DMS 273 treated with DMSO at 0.1 percent for 48 hours (cell line): ENCODE results near the gene CCL27.
A peak's percentile ranks its signal among the peaks of the same experiment; 100 is the strongest.

Source experiments
- DNase-seq: peaks from one replicate; lab custom pipeline; 2025; lab: John Stamatoyannopoulos, UW

Gene CCL27

GRCh38 chr9:34662526-34663302 is at the start of gene CCL27:
Gene CCL27, minus strand, starts transcription at chr9:34662657. Its CDS starts 24 bp downstream, at chr9:34662633.
- no peak for DNase-seq

GRCh38 chr9:34712140-34712539 is 49.7 kb upstream of the CCL27 start:
- no peak for DNase-seq

- DNase-seq = no peak
Observed at GRCh38 chr9:34710023-34710422, 47.6 kb upstream of the CCL27 start, which contains the start of gene CCL21. Gene CCL21, minus strand, starts transcription at chr9:34710136. Its CDS starts 70 bp downstream, at chr9:34710066.

- DNase-seq = no peak
Observed at GRCh38 chr9:34709196-34709978, 46.9 kb upstream of the CCL27 start.

- no peak for DNase-seq
Observed at GRCh38 chr9:34707130-34707529, 44.7 kb upstream of the CCL27 start.

GRCh38 chr9:34701769-34702736 is 39.6 kb upstream of the CCL27 start:
- DNase-seq = peak; percentile 43

- no peak for DNase-seq
Observed at GRCh38 chr9:34701023-34701768, 38.7 kb upstream of the CCL27 start.

GRCh38 chr9:34694811-34695210 is 32.4 kb upstream of the CCL27 start:
- no peak for DNase-seq

- DNase-seq = no peak
Observed at GRCh38 chr9:34693560-34693959, 31.1 kb upstream of the CCL27 start.

- DNase-seq = no peak
Observed at GRCh38 chr9:34691936-34692315, 29.5 kb upstream of the CCL27 start.

- no peak for DNase-seq
Observed at GRCh38 chr9:34690983-34691935, 28.8 kb upstream of the CCL27 start, which contains the start of gene CCL19. Gene CCL19, minus strand, starts transcription at chr9:34691276. Its CDS starts 137 bp downstream, at chr9:34691139.

GRCh38 chr9:34689512-34689911 is 27.1 kb upstream of the CCL27 start:
- DNase-seq = no peak

- no peak for DNase-seq
Observed at GRCh38 chr9:34689116-34689470, 26.6 kb upstream of the CCL27 start.

GRCh38 chr9:34688329-34689115 is 26.1 kb upstream of the CCL27 start:
- DNase-seq = no peak

- DNase-seq = no peak
Observed at GRCh38 chr9:34687276-34688030, 25.0 kb upstream of the CCL27 start.

GRCh38 chr9:34686732-34687131 is 24.3 kb upstream of the CCL27 start:
- no peak for DNase-seq

- DNase-seq = no peak
Observed at GRCh38 chr9:34686231-34686630, 23.8 kb upstream of the CCL27 start.

GRCh38 chr9:34685591-34685990 is 23.1 kb upstream of the CCL27 start:
- DNase-seq = no peak

GRCh38 chr9:34684816-34685215 is 22.4 kb upstream of the CCL27 start:
- DNase-seq = no peak
